HG02884 (cell line): ENCODE measurements around the gene KIF18A.

Experiments used
- ATAC-seq: cut with Tn5 transposase; IDR thresholded peaks from one replicate; pipeline ENCODE4 v1.9.1; 2021; ENCODE audit warnings: mild to moderate bottlenecking, moderate library complexity; ENCODE audit not compliant: unreplicated experiment

The KIF18A gene

DNA sequence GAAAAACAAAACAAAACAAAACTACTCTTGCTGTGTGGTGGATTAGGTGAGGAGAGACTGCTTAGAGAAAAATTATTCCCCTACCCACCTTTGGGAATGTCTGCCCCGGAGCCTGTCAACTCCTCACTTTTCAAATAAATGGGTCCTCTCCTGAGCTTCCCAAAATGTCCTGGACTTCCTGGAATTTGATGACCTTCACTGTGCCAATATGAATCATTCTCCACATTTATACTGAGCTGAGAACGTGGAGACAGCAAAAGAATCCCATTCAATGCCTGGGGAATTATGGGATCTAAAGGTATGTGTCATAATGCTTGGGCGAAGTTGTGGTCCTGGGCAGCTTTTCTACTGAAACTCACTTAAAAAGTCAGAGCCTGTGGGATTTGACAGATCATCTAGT lies 136.8 kb downstream of the KIF18A start:
- ATAC-seq = no peak
